Measurements from ENCODE around the gene CAPN13.

- TF ChIP-seq CTCF (IDR thresholded peaks at IDR 0.05; ENCODE audit: low read depth, low read length, poor library complexity, severe bottlenecking) (no peak), EZH2phosphoT487 (IDR thresholded peaks at IDR 0.05; ENCODE audit: borderline replicate concordance, low read length) (no peak)
These were observed 40.6 kb downstream of the CAPN13 start for GRCh38 chr2:30766666-30767065.
